Astrocyte (in vitro differentiated cells and primary cell): ENCODE measurements around the gene RPAP3.

Experiments
- EZH2 ChIP-seq: IDR thresholded peaks from 2 replicates; pipeline ENCODE4 v1.6.1; 2012; ENCODE audit warnings: mild to moderate bottlenecking, low read length, inconsistent platforms; ENCODE audit not compliant: insufficient read depth
- TF ChIP-seq, protein P1 (sequence below): IDR thresholded peaks from 2 replicates; pipeline ENCODE4 v1.5.1; 2011; ENCODE audit warnings: low read depth, mild to moderate bottlenecking, inconsistent platforms, low read length, moderate library complexity; ENCODE audit not compliant: insufficient read depth

GRCh38 chr12:47616440-47616839 lies 89.4 kb downstream of the RPAP3 start:
- TF ChIP-seq, protein P1, sequence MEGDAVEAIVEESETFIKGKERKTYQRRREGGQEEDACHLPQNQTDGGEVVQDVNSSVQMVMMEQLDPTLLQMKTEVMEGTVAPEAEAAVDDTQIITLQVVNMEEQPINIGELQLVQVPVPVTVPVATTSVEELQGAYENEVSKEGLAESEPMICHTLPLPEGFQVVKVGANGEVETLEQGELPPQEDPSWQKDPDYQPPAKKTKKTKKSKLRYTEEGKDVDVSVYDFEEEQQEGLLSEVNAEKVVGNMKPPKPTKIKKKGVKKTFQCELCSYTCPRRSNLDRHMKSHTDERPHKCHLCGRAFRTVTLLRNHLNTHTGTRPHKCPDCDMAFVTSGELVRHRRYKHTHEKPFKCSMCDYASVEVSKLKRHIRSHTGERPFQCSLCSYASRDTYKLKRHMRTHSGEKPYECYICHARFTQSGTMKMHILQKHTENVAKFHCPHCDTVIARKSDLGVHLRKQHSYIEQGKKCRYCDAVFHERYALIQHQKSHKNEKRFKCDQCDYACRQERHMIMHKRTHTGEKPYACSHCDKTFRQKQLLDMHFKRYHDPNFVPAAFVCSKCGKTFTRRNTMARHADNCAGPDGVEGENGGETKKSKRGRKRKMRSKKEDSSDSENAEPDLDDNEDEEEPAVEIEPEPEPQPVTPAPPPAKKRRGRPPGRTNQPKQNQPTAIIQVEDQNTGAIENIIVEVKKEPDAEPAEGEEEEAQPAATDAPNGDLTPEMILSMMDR = no peak
- no peak for TF ChIP-seq EZH2
